Progenitor cell of endocrine pancreas (in vitro differentiated cells): Measurements from ENCODE around the gene ZNF467. TPM values are rescaled to one million over a fixed set of nuclear protein-coding genes. Genes with fewer than 3 reads are reported as not detected.

Experiments
- DNase-seq: peaks from one replicate; pipeline ENCODE4 v3.0.0; 2021; ENCODE audit warnings: low spot score; ENCODE audit not compliant: unreplicated experiment
- H3K27ac Mint-ChIP-seq: 2 replicates; pipeline ENCODE4 v1.8.0; 2021; ENCODE audit warnings: mild to moderate bottlenecking, moderate library complexity, mixed read lengths
- H3K27me3 Mint-ChIP-seq: 2 replicates; pipeline ENCODE4 v1.8.0; 2021; ENCODE audit warnings: mixed read lengths
- H3K36me3 Mint-ChIP-seq: 2 replicates; pipeline ENCODE4 v1.8.0; 2022; ENCODE audit warnings: mixed read lengths; ENCODE audit not compliant: insufficient read depth
- H3K4me1 Mint-ChIP-seq: 2 replicates; pipeline ENCODE4 v1.8.0; 2021; ENCODE audit warnings: low read depth, mixed read lengths
- H3K4me3 Mint-ChIP-seq: 2 replicates; pipeline ENCODE4 v1.8.0; 2021; ENCODE audit warnings: low read depth, mild to moderate bottlenecking, moderate library complexity, mixed read lengths
- H3K9me3 Mint-ChIP-seq: 2 replicates; pipeline ENCODE4 v1.8.0; 2021; ENCODE audit warnings: low read depth, mixed read lengths
- total RNA-seq: library from RNA; stranded (reverse); gene quantifications from 2 replicates; pipeline ENCODE4 v1.2.1, GENCODE V29; 2021
- TF ChIP-seq, protein P1 (sequence below): fragments of 200-600 bp; sonication (generic); IDR thresholded peaks from one replicate; pipeline ENCODE4 v1.5.0; 2021; ENCODE audit warnings: antibody characterized with exemption, mild to moderate bottlenecking; ENCODE audit not compliant: unreplicated experiment

ZNF467 gene
- total RNA-seq, 1 donor from 2014 or later = 16.1 TPM

- DNase-seq = no peak
- H3K4me3 Mint-ChIP-seq = no peak overlapping the region
Measured at GRCh38 chr7:149723795-149724495, 49.4 kb downstream of the ZNF467 start.

DNA sequence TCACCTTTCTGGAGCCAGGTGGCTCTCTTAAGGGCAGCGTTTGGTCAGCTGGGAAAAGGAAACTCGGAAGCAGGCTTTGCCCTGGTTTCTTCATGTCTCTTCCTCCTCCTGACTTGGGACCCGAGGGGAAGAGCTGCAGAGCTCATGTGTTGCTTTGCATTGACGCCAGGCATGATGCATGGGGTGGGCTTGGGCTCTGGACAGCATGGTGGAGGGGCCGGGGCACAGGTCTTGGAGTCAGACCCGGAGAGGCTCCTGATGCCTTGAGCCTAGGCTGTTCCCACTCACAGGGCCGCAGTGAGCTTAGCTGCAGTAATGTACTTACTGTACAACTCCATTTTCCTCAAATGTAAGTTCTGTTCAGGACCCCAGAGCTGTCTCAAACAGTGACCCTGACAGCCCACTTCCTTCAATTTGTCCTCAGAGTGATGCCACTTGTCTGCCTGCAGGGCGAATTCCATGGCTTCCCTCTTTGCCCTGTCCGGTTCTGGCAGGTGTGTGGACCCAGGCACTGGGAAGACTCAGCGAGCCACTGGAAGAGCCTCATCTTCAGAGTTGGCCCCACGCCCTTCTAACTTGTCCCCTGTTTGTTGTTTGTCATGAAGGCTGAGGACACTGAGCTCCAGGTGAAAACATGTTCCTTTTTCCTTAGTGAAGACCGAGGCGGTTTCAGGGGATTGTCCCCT, 50.2 kb downstream of the ZNF467 start:
- Mint-ChIP-seq H3K27me3 (no peaks in the 10 kb centered on the region), H3K36me3 (peaks cover 6% of the 10 kb centered on the region), H3K27ac (no peak overlapping the region), H3K4me3 (no peak overlapping the region), H3K9me3 (no peaks in the 10 kb centered on the region), H3K4me1 (peaks cover 7% of the 10 kb centered on the region)
- TF ChIP-seq, protein P1, sequence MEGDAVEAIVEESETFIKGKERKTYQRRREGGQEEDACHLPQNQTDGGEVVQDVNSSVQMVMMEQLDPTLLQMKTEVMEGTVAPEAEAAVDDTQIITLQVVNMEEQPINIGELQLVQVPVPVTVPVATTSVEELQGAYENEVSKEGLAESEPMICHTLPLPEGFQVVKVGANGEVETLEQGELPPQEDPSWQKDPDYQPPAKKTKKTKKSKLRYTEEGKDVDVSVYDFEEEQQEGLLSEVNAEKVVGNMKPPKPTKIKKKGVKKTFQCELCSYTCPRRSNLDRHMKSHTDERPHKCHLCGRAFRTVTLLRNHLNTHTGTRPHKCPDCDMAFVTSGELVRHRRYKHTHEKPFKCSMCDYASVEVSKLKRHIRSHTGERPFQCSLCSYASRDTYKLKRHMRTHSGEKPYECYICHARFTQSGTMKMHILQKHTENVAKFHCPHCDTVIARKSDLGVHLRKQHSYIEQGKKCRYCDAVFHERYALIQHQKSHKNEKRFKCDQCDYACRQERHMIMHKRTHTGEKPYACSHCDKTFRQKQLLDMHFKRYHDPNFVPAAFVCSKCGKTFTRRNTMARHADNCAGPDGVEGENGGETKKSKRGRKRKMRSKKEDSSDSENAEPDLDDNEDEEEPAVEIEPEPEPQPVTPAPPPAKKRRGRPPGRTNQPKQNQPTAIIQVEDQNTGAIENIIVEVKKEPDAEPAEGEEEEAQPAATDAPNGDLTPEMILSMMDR = no peak
- DNase-seq = no peak

More at GRCh38 chr7:149723795-149724495, 49.4 kb downstream of the ZNF467 start:
- Mint-ChIP-seq H3K27me3 (no peaks in the 10 kb centered on the region), H3K4me1 (peaks cover 7% of the 10 kb centered on the region), H3K9me3 (no peaks in the 10 kb centered on the region), H3K27ac (no peak overlapping the region), H3K36me3 (peaks cover 7% of the 10 kb centered on the region)
- TF ChIP-seq, protein P1 = no peak

DNA sequence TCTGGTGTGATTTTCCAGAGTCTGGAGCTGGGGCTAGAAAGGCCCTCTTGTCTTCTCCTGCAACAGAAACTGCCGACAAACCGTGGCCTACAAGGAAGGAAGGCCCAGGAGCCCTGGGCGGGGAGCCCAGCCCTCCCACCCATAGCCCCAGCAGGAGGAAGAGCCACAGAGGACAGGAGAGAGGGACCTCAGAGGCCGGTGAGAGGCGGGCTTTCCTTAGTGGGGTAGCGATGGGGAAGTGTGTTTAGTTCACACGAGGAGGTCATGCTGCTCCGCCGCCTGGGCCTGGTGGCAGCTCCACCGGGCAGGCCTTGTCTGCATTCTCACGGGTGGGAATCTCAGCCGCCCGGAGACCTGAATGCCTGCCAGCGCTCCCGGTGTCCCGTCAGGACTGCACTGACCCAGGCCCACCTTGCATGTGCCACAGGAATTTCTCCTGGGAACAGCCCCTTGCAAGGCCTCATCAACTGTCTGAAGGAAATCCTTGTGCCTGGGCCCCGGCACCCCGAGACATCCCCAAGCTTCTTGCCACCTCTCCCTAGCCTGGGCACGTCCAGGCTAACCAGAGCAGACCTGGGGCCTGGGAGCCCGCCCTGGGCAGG, 50.9 kb downstream of the ZNF467 start:
- Mint-ChIP-seq H3K36me3 (peaks cover 6% of the 10 kb centered on the region), H3K9me3 (no peaks in the 10 kb centered on the region), H3K27ac (no peak overlapping the region), H3K4me1 (peaks cover 7% of the 10 kb centered on the region), H3K4me3 (no peak overlapping the region), H3K27me3 (no peaks in the 10 kb centered on the region)
- TF ChIP-seq, protein P1 = no peak
- no peak for DNase-seq

- Mint-ChIP-seq H3K9me3 (no peaks in the 10 kb centered on the region), H3K36me3 (peaks cover 2% of the 10 kb centered on the region), H3K4me1 (peaks cover 9% of the 10 kb centered on the region), H3K27ac (no peak overlapping the region), H3K4me3 (no peak overlapping the region), H3K27me3 (no peaks in the 10 kb centered on the region)
- no peak for DNase-seq
- TF ChIP-seq, protein P1 = no peak
Measured at GRCh38 chr7:149721084-149721601, 52.2 kb downstream of the ZNF467 start.

- Mint-ChIP-seq H3K9me3 (no peaks in the 10 kb centered on the region), H3K36me3 (peaks cover 2% of the 10 kb centered on the region), H3K27ac (no peak overlapping the region), H3K27me3 (no peaks in the 10 kb centered on the region), H3K4me3 (no peak overlapping the region), H3K4me1 (peaks cover 16% of the 10 kb centered on the region)
- TF ChIP-seq, protein P1 = no peak
- no peak for DNase-seq
Measured at GRCh38 chr7:149720372-149721083, 52.9 kb downstream of the ZNF467 start.
